SK-N-SH (cell line): ENCODE data around the gene SAG. TPM values are rescaled to one million over a fixed set of nuclear protein-coding genes. Genes with fewer than 3 reads are reported as not detected.

Experiments
- CTCF ChIA-PET: fragments of 300-600, 350-600 bp; formaldehyde crosslinking; extraction: SDS; loops from one replicate; lab custom pipeline; 2021; lab: Yijun Ruan, JAX
- POLR2A ChIA-PET: fragments of 350-600 bp; sonication (Branson Sonifier 250); formaldehyde crosslinking; extraction: SDS; loops from one replicate; lab custom pipeline; 2020; ENCODE audit warnings: antibody characterized with exemption, inconsistent platforms; lab: Yijun Ruan, JAX
- DNase-seq: peaks from one replicate; pipeline ENCODE4 v3.0.0; 2012
- H2AFZ ChIP-seq: fragments of 200-600 bp; sonication (generic); 2 replicates; pipeline ENCODE4 v1.8.1; 2016; ENCODE audit warnings: antibody characterized with exemption, mild to moderate bottlenecking, low read depth
- H3F3A ChIP-seq: fragments of 200-600 bp; sonication (generic); replicated peaks from 2 replicates; pipeline ENCODE3; 2016; ENCODE audit warnings: antibody characterized with exemption, mild to moderate bottlenecking; ENCODE audit not compliant: insufficient read depth
- H3K27ac ChIP-seq, 2 experiments: fragments of 200-500 bp in 1 of 2; fragments of 200-600 bp in 1 of 2; sonication (Bioruptor generic) in 1 of 2; sonication (generic), shearing (Covaris generic) in 1 of 2; 2 replicates each; pipeline versions ENCODE4 v1.5.1 to v1.6.1; 2014 to 2016; ENCODE audit warnings: low read depth in 2 of 2, inconsistent platforms in 1 of 2, low read length in 1 of 2, mild to moderate bottlenecking in 1 of 2, mixed read lengths in 1 of 2
- H3K27me3 ChIP-seq: fragments of 200-600 bp; sonication (generic), shearing (Covaris generic); 2 replicates; pipeline ENCODE4 v1.6.1; 2016; ENCODE audit warnings: mixed run types; ENCODE audit not compliant: insufficient read depth
- H3K36me3 ChIP-seq, 2 experiments: fragments of 200-500 bp in 1 of 2; fragments of 200-600 bp in 1 of 2; sonication (Bioruptor generic) in 1 of 2; sonication (generic) in 1 of 2; replicated peaks in 1 of 2; 2 replicates each; pipeline versions ENCODE3 to v1.5.1; 2014 to 2016; ENCODE audit warnings: low read length in 1 of 2, mild to moderate bottlenecking in 1 of 2; ENCODE audit not compliant: insufficient read depth in 2 of 2, control insufficient read depth in 1 of 2
- H3K4me1 ChIP-seq, 2 experiments: fragments of 200-500 bp in 1 of 2; fragments of 200-600 bp in 1 of 2; sonication (Bioruptor generic) in 1 of 2; sonication (generic), shearing (Covaris generic) in 1 of 2; 2 replicates each; pipeline versions ENCODE4 v1.5.1 to v1.6.1; 2014 to 2016; ENCODE audit warnings: low read depth in 1 of 2, low read length in 1 of 2, mixed run types in 1 of 2; ENCODE audit not compliant: insufficient read depth in 2 of 2, control insufficient read depth in 1 of 2
- H3K4me2 ChIP-seq: fragments of 200-600 bp; sonication (generic), shearing (Covaris generic); 2 replicates; pipeline ENCODE4 v1.6.1; 2017; ENCODE audit warnings: mixed run types
- H3K4me3 ChIP-seq, 2 experiments: fragments of 200-500 bp in 1 of 2; fragments of 200-600 bp in 1 of 2; sonication (Bioruptor generic) in 1 of 2; sonication (generic), shearing (Covaris generic) in 1 of 2; 2 replicates each; pipeline versions ENCODE4 v1.5.1 to v1.8.1; 2014 to 2016; ENCODE audit warnings: low read depth in 2 of 2, inconsistent platforms in 1 of 2, low read length in 1 of 2, mild to moderate bottlenecking in 1 of 2, mixed read lengths in 1 of 2, moderate library complexity in 1 of 2
- H3K79me2 ChIP-seq: fragments of 200-600 bp; sonication (generic); 2 replicates; pipeline ENCODE4 v1.8.1; 2017; ENCODE audit warnings: mild to moderate bottlenecking; ENCODE audit not compliant: insufficient read depth
- H3K9ac ChIP-seq: fragments of 200-600 bp; sonication (generic); 2 replicates; pipeline ENCODE4 v1.6.1; 2017; ENCODE audit warnings: mixed run types
- H3K9me2 ChIP-seq: fragments of 200-600 bp; sonication (generic); 2 replicates; pipeline ENCODE4 v1.6.1; 2017; ENCODE audit warnings: mixed run types
- H3K9me3 ChIP-seq: fragments of 200-600 bp; sonication (generic); 2 replicates; pipeline ENCODE4 v1.6.1; 2017; ENCODE audit warnings: mixed run types, mild to moderate bottlenecking, moderate library complexity
- H4K20me1 ChIP-seq: fragments of 200-600 bp; sonication (generic); 2 replicates; pipeline ENCODE4 v1.6.1; 2017; ENCODE audit warnings: mild to moderate bottlenecking, mixed run types; ENCODE audit not compliant: insufficient read depth
- EP300 ChIP-seq, 2 experiments: IDR thresholded peaks; 2 replicates each; pipeline versions ENCODE4 v1.4.0 to v1.6.1; 2012; ENCODE audit warnings: borderline replicate concordance in 1 of 2, low read depth in 1 of 2, low read length in 1 of 2
- EZH2phosphoT487 ChIP-seq: fragments of 200-600 bp; sonication (generic); IDR thresholded peaks from 2 replicates; pipeline ENCODE4 v1.6.1; 2017; ENCODE audit warnings: low read depth, mixed run types, mild to moderate bottlenecking, antibody characterized with exemption, moderate library complexity, borderline replicate concordance
- FOSL2 ChIP-seq: IDR thresholded peaks from 2 replicates; pipeline ENCODE4 v1.4.0; 2012; ENCODE audit warnings: low read depth, mild to moderate bottlenecking, moderate library complexity, borderline replicate concordance
- FOXJ3 ChIP-seq: sonication (generic); formaldehyde crosslinking; IDR thresholded peaks from 2 replicates; pipeline ENCODE4 v1.5.1; 2020; ENCODE audit warnings: mild to moderate bottlenecking, missing genetic modification reagents
- FOXM1 ChIP-seq: IDR thresholded peaks from 2 replicates; pipeline ENCODE4 v1.4.0; 2012; ENCODE audit warnings: low read depth, mild to moderate bottlenecking
- GABPA ChIP-seq: IDR thresholded peaks from 2 replicates; pipeline ENCODE4 v1.4.0; 2012; ENCODE audit warnings: low read depth, mild to moderate bottlenecking
- JUND ChIP-seq: IDR thresholded peaks from 2 replicates; pipeline ENCODE4 v1.4.0; 2012
- MEF2A ChIP-seq: IDR thresholded peaks from 2 replicates; pipeline ENCODE4 v1.4.0; 2012; ENCODE audit warnings: low read depth, borderline replicate concordance
- MXI1 ChIP-seq: IDR thresholded peaks from 2 replicates; pipeline ENCODE4 v1.6.1; 2012; ENCODE audit warnings: mild to moderate bottlenecking, low read depth, low read length, improper control_type of control experiment
- NFIC ChIP-seq: IDR thresholded peaks from 2 replicates; pipeline ENCODE4 v1.4.0; 2012; ENCODE audit warnings: borderline replicate concordance
- NRF1 ChIP-seq: IDR thresholded peaks from 2 replicates; pipeline ENCODE4 v1.6.1; 2012; ENCODE audit warnings: low read depth, mild to moderate bottlenecking, low read length
- POLR2AphosphoS5 ChIP-seq: IDR thresholded peaks from 2 replicates; pipeline ENCODE4 v1.6.1; 2012; ENCODE audit warnings: low read depth, low read length
- RAD21 ChIP-seq: IDR thresholded peaks from 2 replicates; pipeline ENCODE4 v1.6.1; 2012; ENCODE audit warnings: mild to moderate bottlenecking, low read length
- RCOR1 ChIP-seq: fragments of 150-350 bp; IDR thresholded peaks from 2 replicates; pipeline ENCODE4 v1.6.1; 2017; ENCODE audit warnings: antibody characterized with exemption, low read length
- RFX5 ChIP-seq: IDR thresholded peaks from 2 replicates; pipeline ENCODE4 v1.6.1; 2012; ENCODE audit warnings: mild to moderate bottlenecking, improper control_type of control experiment, low read length
- RXRA ChIP-seq: IDR thresholded peaks from 2 replicates; pipeline ENCODE4 v1.4.0; 2012; ENCODE audit warnings: low read depth, mild to moderate bottlenecking, borderline replicate concordance
- SIN3A ChIP-seq: IDR thresholded peaks from 2 replicates; pipeline ENCODE4 v1.6.1; 2012; ENCODE audit warnings: low read depth, mild to moderate bottlenecking, low read length, moderate library complexity, borderline replicate concordance
- TEAD4 ChIP-seq: IDR thresholded peaks from 2 replicates; pipeline ENCODE4 v1.4.0; 2012; ENCODE audit warnings: mild to moderate bottlenecking, borderline replicate concordance; ENCODE audit not compliant: insufficient read depth
- WGBS: methylation state at CpG from one replicate; pipeline ENCODE4 v1.1.6; 2017; ENCODE audit warnings: low lambda C conversion rate; 5-methylcytosine and 5-hydroxymethylcytosine counted together
- polyA plus RNA-seq, 3 experiments: library from polyadenylated mRNA; depleted of rRNA; stranded (reverse); fragments of >200 nt; gene quantifications; 2 replicates each; pipeline ENCODE4 v1.2.3, GENCODE V29; 2012
- TF ChIP-seq, protein P1 (sequence below): IDR thresholded peaks from 2 replicates; pipeline ENCODE4 v1.4.0; 2012; ENCODE audit warnings: low read depth, borderline replicate concordance
- TF ChIP-seq, protein P2 (sequence below): IDR thresholded peaks from 2 replicates; pipeline ENCODE4; 2012

SAG gene
- polyA plus RNA-seq, 1 of the 3 experiments (the other 2 are of a cell fraction) = not detected

DNA sequence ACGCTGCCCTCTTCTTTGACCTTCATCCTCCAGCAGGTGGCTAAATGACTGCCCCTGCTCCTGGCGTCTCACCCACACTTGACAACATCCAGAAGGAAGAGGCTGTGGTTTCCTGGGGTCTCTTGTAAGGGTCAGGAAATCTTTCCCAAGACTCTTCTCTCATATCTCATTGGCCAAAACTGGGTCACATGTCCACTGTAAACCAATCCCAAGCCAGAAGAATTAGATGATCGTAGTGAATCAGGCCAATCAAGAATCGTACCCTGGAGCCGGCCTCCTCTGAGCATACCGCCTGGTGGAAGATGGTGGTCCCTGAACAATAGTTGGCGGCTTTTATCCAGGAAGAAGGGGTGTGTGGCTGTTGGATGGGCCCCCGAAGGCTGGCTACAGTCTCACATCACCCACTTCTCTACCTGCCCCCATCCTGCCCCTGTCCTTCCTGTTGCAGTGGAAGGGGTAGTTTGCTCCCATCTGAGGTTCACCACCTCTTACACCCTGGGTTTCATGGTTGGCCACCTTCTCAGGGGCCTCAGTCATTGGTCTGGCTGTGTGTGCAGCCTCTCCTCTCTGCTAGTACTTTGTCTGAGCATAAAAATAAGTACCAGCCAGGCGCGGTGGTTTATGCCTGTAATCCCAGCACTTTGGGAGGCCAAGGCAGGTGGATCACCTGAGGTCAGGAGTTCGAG is 3.8 kb downstream of the SAG start:
- no peaks in the 10 kb centered on the region for H3K9me2 ChIP-seq
- no peaks in the 10 kb centered on the region for H3K4me1 ChIP-seq
- WGBS = 85% methylated on average over 8 of the region's 11 CpGs
- H3K36me3 ChIP-seq = no peaks in the 10 kb centered on the region
- no peaks in the 10 kb centered on the region for H4K20me1 ChIP-seq
- no peak for DNase-seq
- H3F3A ChIP-seq = no peaks in the 10 kb centered on the region
- ChIA-PET CTCF (no interaction called here), POLR2A (no interaction called here)
- peaks cover 6% of the 10 kb centered on the region; the same call in 1 of the 2 replicates for H3K27me3 ChIP-seq
- no peaks in the 10 kb centered on the region for H3K9me3 ChIP-seq
- H3K27ac ChIP-seq = no peak overlapping the region
- no peak overlapping the region for H3K4me2 ChIP-seq
- H3K9ac ChIP-seq = no peak overlapping the region
- no peak overlapping the region for H2AFZ ChIP-seq
- H3K4me3 ChIP-seq = no peak overlapping the region
- no peaks in the 10 kb centered on the region for H3K79me2 ChIP-seq
- TF ChIP-seq MXI1 (no peak), RXRA (no peak), JUND (no peak), EZH2phosphoT487 (no peak), RFX5 (no peak), TEAD4 (no peak), FOXJ3 (CRISPR knock-in tag) (no peak), MEF2A (no peak), FOXM1 (no peak), POLR2AphosphoS5 (no peak), RAD21 (no peak), RCOR1 (no peak), NFIC (no peak), GABPA (no peak), EP300 (IDR thresholded peaks at IDR 0.05; ENCODE audit: borderline replicate concordance in 1 of 2, low read depth in 1 of 2, low read length in 1 of 2) (no peak)
- TF ChIP-seq, protein P1, sequence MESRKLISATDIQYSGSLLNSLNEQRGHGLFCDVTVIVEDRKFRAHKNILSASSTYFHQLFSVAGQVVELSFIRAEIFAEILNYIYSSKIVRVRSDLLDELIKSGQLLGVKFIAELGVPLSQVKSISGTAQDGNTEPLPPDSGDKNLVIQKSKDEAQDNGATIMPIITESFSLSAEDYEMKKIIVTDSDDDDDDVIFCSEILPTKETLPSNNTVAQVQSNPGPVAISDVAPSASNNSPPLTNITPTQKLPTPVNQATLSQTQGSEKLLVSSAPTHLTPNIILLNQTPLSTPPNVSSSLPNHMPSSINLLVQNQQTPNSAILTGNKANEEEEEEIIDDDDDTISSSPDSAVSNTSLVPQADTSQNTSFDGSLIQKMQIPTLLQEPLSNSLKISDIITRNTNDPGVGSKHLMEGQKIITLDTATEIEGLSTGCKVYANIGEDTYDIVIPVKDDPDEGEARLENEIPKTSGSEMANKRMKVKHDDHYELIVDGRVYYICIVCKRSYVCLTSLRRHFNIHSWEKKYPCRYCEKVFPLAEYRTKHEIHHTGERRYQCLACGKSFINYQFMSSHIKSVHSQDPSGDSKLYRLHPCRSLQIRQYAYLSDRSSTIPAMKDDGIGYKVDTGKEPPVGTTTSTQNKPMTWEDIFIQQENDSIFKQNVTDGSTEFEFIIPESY = no peak

DNA sequence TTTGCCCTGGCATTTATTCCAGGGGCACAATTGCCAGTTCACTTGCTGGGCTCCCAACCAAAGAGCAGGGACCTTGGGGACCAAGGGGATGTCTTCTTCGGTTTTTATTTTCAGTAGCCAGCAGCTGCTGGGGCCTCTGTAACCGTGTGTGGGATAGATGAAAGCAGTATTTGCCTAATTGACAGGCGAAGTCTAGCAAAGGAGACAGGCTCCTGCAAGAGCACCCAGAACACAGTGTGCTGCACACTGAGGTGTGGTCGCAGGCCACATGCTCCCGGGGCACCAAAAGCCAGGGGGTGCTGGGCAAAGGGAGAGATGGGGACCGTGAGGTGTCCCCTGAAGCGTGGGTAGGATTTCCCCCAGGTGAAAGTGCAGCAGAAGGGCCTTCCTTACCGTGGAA is 5.3 kb downstream of the SAG start:
- POLR2A ChIA-PET = no interaction called here
- Histone ChIP-seq H3K9me3 (no peaks in the 10 kb centered on the region), H3K9ac (no peak overlapping the region), H3K4me3 (no peak overlapping the region), H3F3A (no peaks in the 10 kb centered on the region), H2AFZ (no peak overlapping the region), H3K9me2 (no peaks in the 10 kb centered on the region), H3K36me3 (no peaks in the 10 kb centered on the region), H3K27ac (no peak overlapping the region), H3K4me1 (no peaks in the 10 kb centered on the region), H3K4me2 (no peak overlapping the region), H3K27me3 (peaks cover 6% of the 10 kb centered on the region; the same call in 1 of the 2 replicates), H4K20me1 (no peaks in the 10 kb centered on the region), H3K79me2 (no peaks in the 10 kb centered on the region)
- no peak for DNase-seq
- WGBS = 59% methylated on average over 8 of the region's 8 CpGs
- TF ChIP-seq MXI1 (no peak), FOSL2 (no peak), NRF1 (no peak), RCOR1 (no peak), SIN3A (no peak)
- TF ChIP-seq, protein P2, sequence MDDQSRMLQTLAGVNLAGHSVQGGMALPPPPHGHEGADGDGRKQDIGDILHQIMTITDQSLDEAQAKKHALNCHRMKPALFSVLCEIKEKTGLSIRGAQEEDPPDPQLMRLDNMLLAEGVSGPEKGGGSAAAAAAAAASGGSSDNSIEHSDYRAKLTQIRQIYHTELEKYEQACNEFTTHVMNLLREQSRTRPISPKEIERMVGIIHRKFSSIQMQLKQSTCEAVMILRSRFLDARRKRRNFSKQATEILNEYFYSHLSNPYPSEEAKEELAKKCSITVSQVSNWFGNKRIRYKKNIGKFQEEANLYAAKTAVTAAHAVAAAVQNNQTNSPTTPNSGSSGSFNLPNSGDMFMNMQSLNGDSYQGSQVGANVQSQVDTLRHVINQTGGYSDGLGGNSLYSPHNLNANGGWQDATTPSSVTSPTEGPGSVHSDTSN = no peak
- CTCF ChIA-PET = no interaction called here
